Vagina (tissue), 2 donors: Measurements from ENCODE around the gene JSRP1.

Source experiments
- CTCF ChIP-seq, 3 experiments: fragments of 450-650 bp in 2 of 3; fragments of 200-600 bp in 1 of 3; sonication (generic) in 1 of 3; IDR thresholded peaks; one replicate each; pipeline ENCODE4 v1.5.1; 2017 to 2019; ENCODE audit warnings: antibody characterized with exemption in 3 of 3, mild to moderate bottlenecking in 2 of 3, moderate library complexity in 2 of 3
- POLR2A ChIP-seq, 2 donors: fragments of 450-650 bp; IDR thresholded peaks; one replicate each; pipeline ENCODE4 v1.6.1; 2017; ENCODE audit warnings: antibody characterized with exemption in 2 of 2, mild to moderate bottlenecking in 2 of 2, moderate library complexity in 2 of 2
- POLR2AphosphoS5 ChIP-seq, 2 donors: sonication (generic); formaldehyde crosslinking; IDR thresholded peaks; one replicate each; pipeline ENCODE4 v1.9.0; 2017; ENCODE audit warnings: antibody characterized with exemption in 2 of 2, mild to moderate bottlenecking in 2 of 2, low read depth in 1 of 2; ENCODE audit not compliant: insufficient read depth in 1 of 2

DNA sequence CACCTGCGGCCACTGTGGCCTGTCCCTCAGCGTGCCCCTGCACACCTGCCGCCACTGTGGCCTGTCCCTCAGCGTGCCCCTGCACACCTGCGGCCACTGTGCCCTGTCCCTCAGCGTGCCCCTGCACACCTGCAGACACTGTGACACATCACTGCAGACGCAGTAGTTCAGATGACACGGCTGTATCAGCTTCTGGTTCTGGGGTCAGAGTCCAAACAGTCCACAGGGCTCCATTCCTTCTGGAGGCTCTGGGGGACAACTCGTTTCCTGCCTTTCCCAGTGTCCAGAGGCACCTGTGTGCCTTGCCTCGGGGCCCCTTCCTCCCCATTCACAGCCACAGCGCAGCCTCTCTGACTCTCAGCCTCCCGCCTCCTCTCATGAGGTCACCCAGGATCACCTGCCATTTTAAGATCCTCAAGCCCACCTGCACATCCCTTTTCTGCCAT lies 14.1 kb downstream of the JSRP1 start:
- TF ChIP-seq CTCF (IDR thresholded peaks at IDR 0.05) (no peak), POLR2A (IDR thresholded peaks at IDR 0.05) (no peak), POLR2AphosphoS5 (IDR thresholded peaks at IDR 0.05; ENCODE audit: insufficient read depth in 1 of 2, low read depth in 1 of 2) (no peak)
